SK-N-SH treated with all-trans-retinoic acid at 6 μM for 48 hours (cell line): Measurements from ENCODE around the gene ORC2.

ENCODE experiments used
- CREB5 ChIP-seq: fragments of 250-450 bp; sonication (Bioruptor Pico); IDR thresholded peaks from 2 replicates; pipeline ENCODE4 v1.5.1; 2020; ENCODE audit warnings: low read depth, mild to moderate bottlenecking, moderate library complexity
- GLIS3 ChIP-seq: fragments of 250-450 bp; sonication (Bioruptor Pico); IDR thresholded peaks from 2 replicates; pipeline ENCODE4 v1.5.0; 2020; ENCODE audit warnings: mild to moderate bottlenecking, moderate library complexity
- PPARA ChIP-seq: fragments of 250-450 bp; sonication (Bioruptor Pico); IDR thresholded peaks from 2 replicates; pipeline ENCODE4 v1.5.0; 2020; ENCODE audit warnings: mild to moderate bottlenecking, borderline replicate concordance
- TOX ChIP-seq: fragments of 250-450 bp; sonication (Bioruptor Pico); IDR thresholded peaks from 2 replicates; pipeline ENCODE4 v1.8.0; 2021; ENCODE audit warnings: mild to moderate bottlenecking, moderate library complexity, borderline replicate concordance
- TF ChIP-seq, protein P1 (sequence below): fragments of 250-450 bp; sonication (Bioruptor Pico); IDR thresholded peaks from 2 replicates; pipeline ENCODE4 v1.8.0; 2020; ENCODE audit warnings: mild to moderate bottlenecking, moderate library complexity, borderline replicate concordance

GRCh38 chr2:200888704-200889625 is 74.5 kb downstream of the ORC2 start, which contains the start of the genes NIF3L1 and PPIL3:
- no peak for TF ChIP-seq CREB5 (CRISPR knock-in tag)
- no peak for TF ChIP-seq TOX (CRISPR knock-in tag)
- TF ChIP-seq, protein P1, sequence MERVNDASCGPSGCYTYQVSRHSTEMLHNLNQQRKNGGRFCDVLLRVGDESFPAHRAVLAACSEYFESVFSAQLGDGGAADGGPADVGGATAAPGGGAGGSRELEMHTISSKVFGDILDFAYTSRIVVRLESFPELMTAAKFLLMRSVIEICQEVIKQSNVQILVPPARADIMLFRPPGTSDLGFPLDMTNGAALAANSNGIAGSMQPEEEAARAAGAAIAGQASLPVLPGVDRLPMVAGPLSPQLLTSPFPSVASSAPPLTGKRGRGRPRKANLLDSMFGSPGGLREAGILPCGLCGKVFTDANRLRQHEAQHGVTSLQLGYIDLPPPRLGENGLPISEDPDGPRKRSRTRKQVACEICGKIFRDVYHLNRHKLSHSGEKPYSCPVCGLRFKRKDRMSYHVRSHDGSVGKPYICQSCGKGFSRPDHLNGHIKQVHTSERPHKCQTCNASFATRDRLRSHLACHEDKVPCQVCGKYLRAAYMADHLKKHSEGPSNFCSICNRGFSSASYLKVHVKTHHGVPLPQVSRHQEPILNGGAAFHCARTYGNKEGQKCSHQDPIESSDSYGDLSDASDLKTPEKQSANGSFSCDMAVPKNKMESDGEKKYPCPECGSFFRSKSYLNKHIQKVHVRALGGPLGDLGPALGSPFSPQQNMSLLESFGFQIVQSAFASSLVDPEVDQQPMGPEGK (CRISPR knock-in tag): no peak
- TF ChIP-seq GLIS3: no peak
- no peak for TF ChIP-seq PPARA (CRISPR knock-in tag)
